GM12878 (cell line): ENCODE measurements around the gene XPC. TPM values are rescaled to one million over a fixed set of nuclear protein-coding genes. Genes with fewer than 3 reads are reported as not detected.

ENCODE experiments used
- ATAC-seq: fragments of 200-7000 bp; cut with Tn5 transposase; 3 replicates; pipeline ENCODE4 v1.9.1; 2020; ENCODE audit warnings: mild to moderate bottlenecking, moderate library complexity
- BruUV-seq: library from RNA; stranded (reverse); fragments of 400-500 nt; replicated peaks from 2 replicates; lab custom pipeline; 2021; lab: Mats Ljungman, UMichigan
- CTCF ChIA-PET: fragments of 300-600 bp; sonication (Branson Sonifier 250); formaldehyde crosslinking; extraction: SDS; loops from one replicate; lab custom pipeline; 2021; ENCODE audit warnings: inconsistent platforms; lab: Yijun Ruan, JAX
- POLR2A ChIA-PET: fragments of 350-600 bp; formaldehyde crosslinking; extraction: SDS; loops from one replicate; lab custom pipeline; 2021; ENCODE audit warnings: inconsistent platforms; lab: Charles Lee
- RAD21 ChIA-PET: fragments of 300-600 bp; sonication (Branson Sonifier 250); formaldehyde crosslinking; loops from one replicate; lab custom pipeline; 2023; ENCODE audit warnings: antibody characterized with exemption; ENCODE audit not compliant: unreplicated experiment; lab: Charles Lee
- SMC1A ChIA-PET: fragments of 300-600 bp; sonication (Branson Sonifier 250); formaldehyde crosslinking; loops from one replicate; lab custom pipeline; 2023; ENCODE audit not compliant: unreplicated experiment, uncharacterized antibody; lab: Charles Lee
- DNase-seq: peaks from one replicate; pipeline ENCODE4 v3.0.0-alpha.2; 2011; ENCODE audit warnings: low read depth, low spot score
- FAIRE-seq: peaks from 3 replicates; lab custom pipeline; 2011; peaks lifted over from hg19 to GRCh38; lab: Jason Lieb, UNC
- H2AFZ ChIP-seq: 2 replicates; pipeline ENCODE4 v1.6.0; 2011; ENCODE audit warnings: low read depth, low read length, control low read depth; ENCODE audit not compliant: control insufficient read depth
- H3K27ac ChIP-seq: 2 replicates; pipeline ENCODE4 v1.5.1; 2011; ENCODE audit warnings: control low read depth; ENCODE audit not compliant: control insufficient read depth, insufficient read depth
- H3K27me3 ChIP-seq, 2 experiments: replicated peaks in 1 of 2; 2 replicates each; pipeline versions ENCODE4 v1.6.0 to v1.6.1; 2011; ENCODE audit warnings: low read length in 1 of 2; ENCODE audit not compliant: control insufficient read depth in 2 of 2, insufficient read depth in 2 of 2
- H3K36me3 ChIP-seq, 2 experiments: 2 replicates each; pipeline ENCODE4 v1.5.1; 2011; ENCODE audit warnings: low read length in 1 of 2; ENCODE audit not compliant: control insufficient read depth in 2 of 2, insufficient read depth in 2 of 2
- H3K4me1 ChIP-seq: 2 replicates; pipeline ENCODE4 v1.6.1; 2011; ENCODE audit warnings: mild to moderate bottlenecking, low read length, moderate library complexity, mixed read lengths; ENCODE audit not compliant: control insufficient read depth, insufficient read depth
- H3K4me2 ChIP-seq: 2 replicates; pipeline ENCODE4 v1.6.0; 2011; ENCODE audit warnings: control low read depth; ENCODE audit not compliant: control insufficient read depth, insufficient read depth
- H3K4me3 ChIP-seq: fragments of 200-600 bp; sonication (generic); 2 replicates; pipeline ENCODE4 v1.5.1; 2016
- H3K79me2 ChIP-seq: 2 replicates; pipeline ENCODE4 v1.6.0; 2011; ENCODE audit warnings: low read length; ENCODE audit not compliant: control insufficient read depth, insufficient read depth
- H3K9ac ChIP-seq: 2 replicates; pipeline ENCODE4 v1.8.0; 2011; ENCODE audit warnings: low read length, control low read depth, mixed read lengths; ENCODE audit not compliant: control insufficient read depth, insufficient read depth
- H3K9me3 ChIP-seq: replicated peaks from 3 replicates; pipeline ENCODE4 v1.5.1; 2011; ENCODE audit warnings: mild to moderate bottlenecking, low read length; ENCODE audit not compliant: control insufficient read depth, insufficient read depth
- H4K20me1 ChIP-seq: 2 replicates; pipeline ENCODE4 v1.6.0; 2011; ENCODE audit not compliant: control insufficient read depth, insufficient read depth
- ASH2L ChIP-seq: fragments of 300-600, 200-600 bp; sonication (generic); IDR thresholded peaks from 2 replicates; pipeline ENCODE4 v1.6.1; 2017; ENCODE audit warnings: low read depth, mild to moderate bottlenecking, borderline replicate concordance
- BHLHE40 ChIP-seq, 2 experiments: fragments of 450-650 bp in 1 of 2; IDR thresholded peaks; 2 replicates each; pipeline ENCODE4 v1.6.1; 2011 to 2017; ENCODE audit warnings: low read depth in 2 of 2, borderline replicate concordance in 1 of 2, improper control_type of control experiment in 1 of 2, low read length in 1 of 2, mild to moderate bottlenecking in 1 of 2
- CEBPB ChIP-seq, 2 experiments: fragments of 150-350 bp in 1 of 2; IDR thresholded peaks; 2 replicates each; pipeline ENCODE4 v1.6.1; 2012 to 2014; ENCODE audit warnings: low read depth in 2 of 2, low read length in 2 of 2, borderline replicate concordance in 1 of 2, inconsistent platforms in 1 of 2
- CHD4 ChIP-seq: fragments of 200-600 bp; sonication (generic); IDR thresholded peaks from 2 replicates; pipeline ENCODE4 v1.6.1; 2016; ENCODE audit warnings: mild to moderate bottlenecking
- DPF2 ChIP-seq: fragments of 450-650 bp; IDR thresholded peaks from 2 replicates; pipeline ENCODE4 v1.6.1; 2017; ENCODE audit warnings: mild to moderate bottlenecking
- ESRRA ChIP-seq: IDR thresholded peaks from 2 replicates; pipeline ENCODE4 v1.6.1; 2012; ENCODE audit warnings: mild to moderate bottlenecking, low read length, improper control_type of control experiment
- JUND ChIP-seq: IDR thresholded peaks from 2 replicates; pipeline ENCODE4 v1.6.1; 2012; ENCODE audit warnings: low read depth, mild to moderate bottlenecking, low read length, improper control_type of control experiment, moderate library complexity
- LARP7 ChIP-seq: fragments of 450-650 bp; IDR thresholded peaks from 2 replicates; pipeline ENCODE4 v1.6.1; 2017; ENCODE audit warnings: mild to moderate bottlenecking
- MEF2B ChIP-seq: fragments of 450-650 bp; IDR thresholded peaks from 2 replicates; pipeline ENCODE4 v1.6.1; 2018; ENCODE audit warnings: mild to moderate bottlenecking, moderate library complexity; ENCODE audit not compliant: partially characterized antibody, poor library complexity, severe bottlenecking
- MTA2 ChIP-seq: fragments of 450-650 bp; IDR thresholded peaks from 2 replicates; pipeline ENCODE4 v1.6.1; 2016; ENCODE audit warnings: low read depth, mild to moderate bottlenecking, moderate library complexity
- NFIC ChIP-seq: IDR thresholded peaks from 2 replicates; pipeline ENCODE4 v1.6.1; 2012; ENCODE audit warnings: low read depth, mild to moderate bottlenecking, inconsistent platforms, low read length, moderate library complexity
- PAX5 ChIP-seq: IDR thresholded peaks from 2 replicates; pipeline ENCODE4 v1.6.1; 2011; ENCODE audit warnings: low read depth, low read length, borderline replicate concordance
- PRDM15 ChIP-seq: fragments of 450-650 bp; formaldehyde crosslinking; IDR thresholded peaks from 2 replicates; pipeline ENCODE4 v1.4.0; 2020; ENCODE audit warnings: mild to moderate bottlenecking, moderate library complexity
- RCOR1 ChIP-seq: conservative IDR thresholded peaks from 2 replicates; pipeline ENCODE4 v1.6.1; 2012; ENCODE audit warnings: low read depth, low read length, improper control_type of control experiment
- TBL1XR1 ChIP-seq: IDR thresholded peaks from 2 replicates; pipeline ENCODE4 v1.6.1; 2012; ENCODE audit warnings: low read depth, low read length, improper control_type of control experiment
- ZNF207 ChIP-seq: fragments of 450-650 bp; IDR thresholded peaks from 2 replicates; pipeline ENCODE4 v1.6.1; 2014; ENCODE audit warnings: antibody characterized with exemption, mild to moderate bottlenecking, borderline replicate concordance
- WGBS: methylation state at CpG from one replicate; pipeline ENCODE4 v1.1.6; 2016; ENCODE audit warnings: low lambda C conversion rate; ENCODE audit not compliant: insufficient replicate concordance, insufficient coverage; ENCODE audit errors: missing lambda C conversion rate; 5-methylcytosine and 5-hydroxymethylcytosine counted together
- in situ Hi-C: fragments of 300-500 bp; cut with MboI; formaldehyde crosslinking; loops from 9 replicates; pipeline ENCODE4 v1.14.3; 2018; ENCODE audit warnings: mixed read lengths
- intact Hi-C: fragments of 100-400 bp; cut with micrococcal nuclease; formaldehyde crosslinking; loops from one replicate; pipeline ENCODE4 v1.14.2; 2022; ENCODE audit not compliant: unreplicated experiment
- polyA plus RNA-seq, 11 experiments: library from polyadenylated mRNA; depleted of rRNA in 4 of 11; unstranded in 6 of 11; stranded (reverse) in 5 of 11; fragments of >200 nt; fragmentation: Nextera tagmentation in 4 of 11; fragmentation: Illumina TruSeq in 1 of 11; extraction: Ambion mirVana in 4 of 11; extraction: Trizol in 1 of 11; gene quantifications; 1 replicate in 1 of 11; 2 replicates in 10 of 11; pipeline versions ENCODE4 v1.2.1 to v1.2.3, GENCODE V29; 2011 to 2016; ENCODE audit warnings: inconsistent platforms in 2 of 11, missing spikeins in 2 of 11, low read depth in 1 of 11
- total RNA-seq, 4 experiments: library from RNA; depleted of rRNA in 3 of 4; stranded (reverse); fragments of >200 nt in 3 of 4; fragmentation: Illumina TruSeq in 1 of 4; extraction: Trizol in 1 of 4; gene quantifications; 2 replicates each; pipeline versions ENCODE4 v1.2.1 to v1.2.3, GENCODE V29; 2013 to 2021
- TF ChIP-seq, protein P1 (sequence below): fragments of 450-650 bp; IDR thresholded peaks from 2 replicates; pipeline ENCODE4 v1.6.1; 2017; ENCODE audit warnings: mild to moderate bottlenecking, moderate library complexity

XPC gene
- total and polyA plus RNA-seq, 10 of the 15 experiments (the other 5 are each of a cell fraction or from before 2014, with no cell fraction given) = 4.0 to 48.3 (median 29.8) TPM

GRCh38 chr3:14122301-14122700 lies 56.1 kb downstream of the XPC start (continued):
- TF ChIP-seq PRDM15 (no peak), ESRRA (no peak)

- Histone ChIP-seq H4K20me1 (no peaks in the 10 kb centered on the region; the same call in 1 of the 2 replicates), H3K9ac (no peak overlapping the region), H2AFZ (no peak overlapping the region), H3K79me2 (peaks cover 41% of the 10 kb centered on the region), H3K36me3 (peaks cover 4 to 8% of the 10 kb centered on the region in 2 experiments; a peak in 1 of 4 replicates), H3K9me3 (no peaks in the 10 kb centered on the region), H3K4me2 (no peak overlapping the region), H3K27ac (no peak overlapping the region), H3K27me3 (no peaks in the 10 kb centered on the region), H3K4me3 (no peak overlapping the region), H3K4me1 (peaks cover 8% of the 10 kb centered on the region)
- in situ Hi-C loops (no loop called here), intact Hi-C loops (loop anchor here (5.0 kb wide), 1 partner anchor 225 kb away; no protein-coding TSS in a partner anchor)
- ATAC-seq (no peak), FAIRE-seq (no peak), DNase-seq (no peak)
- 97% methylated on average over 5 of the region's 5 CpGs for WGBS
- BruUV-seq = no TSS peak
- ChIA-PET RAD21 (no interaction called here), POLR2A (no interaction called here), SMC1A (no interaction called here), CTCF (interaction anchor here (1.4 kb wide), 1 partner anchor 226 kb away, joined by 7 read pairs; no protein-coding TSS in a partner anchor)
- TF ChIP-seq PAX5 = no peak
- no peak for TF ChIP-seq CHD4
- TF ChIP-seq NFIC = no peak
- no peak for TF ChIP-seq JUND
- no peak for TF ChIP-seq MEF2B
- TF ChIP-seq, protein P1, sequence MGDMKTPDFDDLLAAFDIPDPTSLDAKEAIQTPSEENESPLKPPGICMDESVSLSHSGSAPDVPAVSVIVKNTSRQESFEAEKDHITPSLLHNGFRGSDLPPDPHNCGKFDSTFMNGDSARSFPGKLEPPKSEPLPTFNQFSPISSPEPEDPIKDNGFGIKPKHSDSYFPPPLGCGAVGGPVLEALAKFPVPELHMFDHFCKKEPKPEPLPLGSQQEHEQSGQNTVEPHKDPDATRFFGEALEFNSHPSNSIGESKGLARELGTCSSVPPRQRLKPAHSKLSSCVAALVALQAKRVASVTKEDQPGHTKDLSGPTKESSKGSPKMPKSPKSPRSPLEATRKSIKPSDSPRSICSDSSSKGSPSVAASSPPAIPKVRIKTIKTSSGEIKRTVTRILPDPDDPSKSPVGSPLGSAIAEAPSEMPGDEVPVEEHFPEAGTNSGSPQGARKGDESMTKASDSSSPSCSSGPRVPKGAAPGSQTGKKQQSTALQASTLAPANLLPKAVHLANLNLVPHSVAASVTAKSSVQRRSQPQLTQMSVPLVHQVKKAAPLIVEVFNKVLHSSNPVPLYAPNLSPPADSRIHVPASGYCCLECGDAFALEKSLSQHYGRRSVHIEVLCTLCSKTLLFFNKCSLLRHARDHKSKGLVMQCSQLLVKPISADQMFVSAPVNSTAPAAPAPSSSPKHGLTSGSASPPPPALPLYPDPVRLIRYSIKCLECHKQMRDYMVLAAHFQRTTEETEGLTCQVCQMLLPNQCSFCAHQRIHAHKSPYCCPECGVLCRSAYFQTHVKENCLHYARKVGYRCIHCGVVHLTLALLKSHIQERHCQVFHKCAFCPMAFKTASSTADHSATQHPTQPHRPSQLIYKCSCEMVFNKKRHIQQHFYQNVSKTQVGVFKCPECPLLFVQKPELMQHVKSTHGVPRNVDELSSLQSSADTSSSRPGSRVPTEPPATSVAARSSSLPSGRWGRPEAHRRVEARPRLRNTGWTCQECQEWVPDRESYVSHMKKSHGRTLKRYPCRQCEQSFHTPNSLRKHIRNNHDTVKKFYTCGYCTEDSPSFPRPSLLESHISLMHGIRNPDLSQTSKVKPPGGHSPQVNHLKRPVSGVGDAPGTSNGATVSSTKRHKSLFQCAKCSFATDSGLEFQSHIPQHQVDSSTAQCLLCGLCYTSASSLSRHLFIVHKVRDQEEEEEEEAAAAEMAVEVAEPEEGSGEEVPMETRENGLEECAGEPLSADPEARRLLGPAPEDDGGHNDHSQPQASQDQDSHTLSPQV = no peak
- TF ChIP-seq CEBPB (IDR thresholded peaks at IDR 0.05; ENCODE audit: borderline replicate concordance in 1 of 2, low read depth in 2 of 2, low read length in 2 of 2) = no peak
- no peak for TF ChIP-seq TBL1XR1
- TF ChIP-seq DPF2 = no peak
- no peak for TF ChIP-seq ZNF207
- TF ChIP-seq RCOR1 = no peak
- TF ChIP-seq ASH2L = no peak
- no peak for TF ChIP-seq MTA2
- TF ChIP-seq LARP7 = no peak
- TF ChIP-seq BHLHE40 (IDR thresholded peaks at IDR 0.05; ENCODE audit: borderline replicate concordance in 1 of 2, low read depth in 2 of 2, low read length in 1 of 2) = no peak
Measured at GRCh38 chr3:14121859-14122258, 56.5 kb downstream of the XPC start.
